Karpas-422 (cell line): ENCODE results near the gene SLC66A3. TPM values are rescaled to one million over a fixed set of nuclear protein-coding genes. Genes with fewer than 3 reads are reported as not detected.
"Not testable (repeated sequence)": the region's sequence is repeated elsewhere in the genome, so short reads cannot be mapped to it uniquely, and the experiment has no call there.

ENCODE experiments used
- DNase-seq: peaks from one replicate; pipeline ENCODE4 v3.0.0-alpha.2; 2015
- H2AFZ ChIP-seq: fragments of 200-600 bp; sonication (generic); 2 replicates; pipeline ENCODE4 v1.6.1; 2014; ENCODE audit warnings: antibody characterized with exemption, low read length, mixed read lengths
- H3K27ac ChIP-seq: fragments of 200-600 bp; sonication (generic); 2 replicates; pipeline ENCODE4 v1.5.1; 2014; ENCODE audit warnings: mild to moderate bottlenecking, low read length, moderate library complexity
- H3K27me3 ChIP-seq: fragments of 200-600 bp; sonication (generic); 2 replicates; pipeline ENCODE4 v1.6.1; 2014; ENCODE audit warnings: low read length, mixed read lengths
- H3K36me3 ChIP-seq: fragments of 200-600 bp; sonication (generic); 2 replicates; pipeline ENCODE4 v1.6.1; 2014; ENCODE audit warnings: low read length, mixed read lengths; ENCODE audit not compliant: insufficient read depth
- H3K4me1 ChIP-seq: fragments of 200-600 bp; sonication (generic); 2 replicates; pipeline ENCODE4 v1.6.1; 2014; ENCODE audit warnings: mild to moderate bottlenecking, low read length, mixed read lengths
- H3K4me2 ChIP-seq: fragments of 200-600 bp; sonication (generic); 2 replicates; pipeline ENCODE4 v1.6.1; 2014; ENCODE audit warnings: low read length, low read depth, mild to moderate bottlenecking; ENCODE audit not compliant: poor library complexity, severe bottlenecking
- H3K4me3 ChIP-seq: fragments of 200-600 bp; sonication (generic); 2 replicates; pipeline ENCODE4 v1.5.1; 2014; ENCODE audit warnings: mild to moderate bottlenecking, antibody characterized with exemption, low read length, mixed read lengths
- H3K79me2 ChIP-seq: fragments of 200-600 bp; sonication (generic); 2 replicates; pipeline ENCODE4 v1.6.1; 2014; ENCODE audit warnings: mild to moderate bottlenecking, low read length, mixed read lengths
- H3K9ac ChIP-seq: fragments of 200-600 bp; sonication (generic); 2 replicates; pipeline ENCODE4 v1.6.0; 2014; ENCODE audit warnings: low read length
- H3K9me2 ChIP-seq: fragments of 200-600 bp; sonication (generic), shearing (Covaris generic); replicated peaks from 2 replicates; pipeline ENCODE4 v1.6.0; 2014; ENCODE audit warnings: mild to moderate bottlenecking, low read length, moderate library complexity; ENCODE audit not compliant: insufficient read depth
- H3K9me3 ChIP-seq: fragments of 300-700, 200-600 bp; sonication (generic); 2 replicates; pipeline ENCODE4 v1.6.1; 2014; ENCODE audit warnings: low read length, mixed read lengths
- H4K20me1 ChIP-seq: fragments of 200-600 bp; sonication (generic); 2 replicates; pipeline ENCODE4 v1.6.1; 2014; ENCODE audit warnings: mild to moderate bottlenecking, antibody characterized with exemption, low read length, low read depth; ENCODE audit not compliant: insufficient read depth
- total RNA-seq: library from RNA; depleted of rRNA; stranded (reverse); fragments of >200 nt; shearing (Covaris generic); gene quantifications from 2 replicates; pipeline ENCODE4 v1.2.3, GENCODE V29; 2014; ENCODE audit warnings: low replicate concordance

SLC66A3 gene
- total RNA-seq, 1 experiment from 2014 or later: 18.2 TPM

GRCh38 chr2:11163439-11164317 lies 8.4 kb downstream of the SLC66A3 start:
- Histone ChIP-seq H3K9me2 (no peaks in the 10 kb centered on the region), H3K4me2 (no peak overlapping the region), H3K9me3 (no peaks in the 10 kb centered on the region), H3K9ac (no peak overlapping the region), H2AFZ (no peak overlapping the region), H3K27ac (no peak overlapping the region), H3K79me2 (no peaks in the 10 kb centered on the region), H4K20me1 (no peaks in the 10 kb centered on the region), H3K4me1 (no peaks in the 10 kb centered on the region), H3K36me3 (no peaks in the 10 kb centered on the region), H3K4me3 (no peak overlapping the region), H3K27me3 (no peaks in the 10 kb centered on the region)
- DNase-seq: no peak

GRCh38 chr2:11165046-11165445 lies 9.8 kb downstream of the SLC66A3 start:
- not testable (repeated sequence) for DNase-seq, H3K4me2 ChIP-seq, H3K4me3 ChIP-seq, H3K36me3 ChIP-seq, H3K27me3 ChIP-seq, H3K4me1 ChIP-seq, H4K20me1 ChIP-seq, H3K9me3 ChIP-seq, H3K27ac ChIP-seq, H2AFZ ChIP-seq, H3K9me2 ChIP-seq, H3K79me2 ChIP-seq, H3K9ac ChIP-seq

- no peak for DNase-seq
- Histone ChIP-seq H3K36me3 (no peaks in the 10 kb centered on the region), H3K27me3 (no peaks in the 10 kb centered on the region), H3K9me2 (no peaks in the 10 kb centered on the region), H3K4me2 (no peak overlapping the region), H3K27ac (no peak overlapping the region), H3K4me1 (no peaks in the 10 kb centered on the region), H4K20me1 (no peaks in the 10 kb centered on the region), H2AFZ (no peak overlapping the region), H3K9ac (no peak overlapping the region), H3K4me3 (no peak overlapping the region), H3K9me3 (no peaks in the 10 kb centered on the region), H3K79me2 (no peaks in the 10 kb centered on the region)
These were observed 11.2 kb downstream of the SLC66A3 start for GRCh38 chr2:11166476-11166875.

GRCh38 chr2:11168488-11168887 lies 13.2 kb downstream of the SLC66A3 start:
- Histone ChIP-seq H4K20me1 (no peaks in the 10 kb centered on the region), H3K27me3 (no peaks in the 10 kb centered on the region), H3K9me3 (no peaks in the 10 kb centered on the region), H3K79me2 (no peaks in the 10 kb centered on the region), H3K4me3 (no peak overlapping the region), H3K9ac (no peak overlapping the region), H3K4me1 (no peaks in the 10 kb centered on the region), H3K36me3 (no peaks in the 10 kb centered on the region), H3K4me2 (no peak overlapping the region), H3K27ac (no peak overlapping the region), H2AFZ (no peak overlapping the region), H3K9me2 (no peaks in the 10 kb centered on the region)
- no peak for DNase-seq

- Histone ChIP-seq H3K9me2 (no peaks in the 10 kb centered on the region), H3K36me3 (no peaks in the 10 kb centered on the region), H3K9me3 (no peaks in the 10 kb centered on the region), H3K27ac (no peak overlapping the region), H3K4me3 (no peak overlapping the region), H3K27me3 (no peaks in the 10 kb centered on the region), H4K20me1 (no peaks in the 10 kb centered on the region), H3K79me2 (no peaks in the 10 kb centered on the region), H3K9ac (no peak overlapping the region), H2AFZ (no peak overlapping the region), H3K4me2 (no peak overlapping the region), H3K4me1 (no peaks in the 10 kb centered on the region)
- DNase-seq: no peak
These were observed 14.1 kb downstream of the SLC66A3 start for GRCh38 chr2:11169333-11169732.

GRCh38 chr2:11174222-11174621 lies 19.0 kb downstream of the SLC66A3 start:
- H2AFZ ChIP-seq: no peak overlapping the region
- H3K9me3 ChIP-seq: no peaks in the 10 kb centered on the region
- no peak overlapping the region for H3K4me2 ChIP-seq
- no peaks in the 10 kb centered on the region for H3K36me3 ChIP-seq
- H3K9me2 ChIP-seq: no peaks in the 10 kb centered on the region
- no peaks in the 10 kb centered on the region for H3K27me3 ChIP-seq
- no peak overlapping the region for H3K9ac ChIP-seq
- H3K4me3 ChIP-seq: no peak overlapping the region
- H4K20me1 ChIP-seq: no peaks in the 10 kb centered on the region
- H3K79me2 ChIP-seq: no peaks in the 10 kb centered on the region
- H3K4me1 ChIP-seq: no peaks in the 10 kb centered on the region
- no peak for DNase-seq
- H3K27ac ChIP-seq: no peak overlapping the region

- peaks cover 3% of the 10 kb centered on the region; the same call in 1 of the 2 replicates for H3K4me1 ChIP-seq
- H4K20me1 ChIP-seq: no peaks in the 10 kb centered on the region
- H3K79me2 ChIP-seq: no peaks in the 10 kb centered on the region
- no peaks in the 10 kb centered on the region for H3K27me3 ChIP-seq
- H3K9ac ChIP-seq: no peak overlapping the region
- no peaks in the 10 kb centered on the region for H3K36me3 ChIP-seq
- no peaks in the 10 kb centered on the region for H3K9me2 ChIP-seq
- H3K27ac ChIP-seq: no peak overlapping the region
- no peak overlapping the region for H3K4me2 ChIP-seq
- DNase-seq: no peak
- no peaks in the 10 kb centered on the region for H3K9me3 ChIP-seq
- H3K4me3 ChIP-seq: no peak overlapping the region
- H2AFZ ChIP-seq: no peak overlapping the region
These were observed 20.1 kb downstream of the SLC66A3 start for GRCh38 chr2:11175293-11175795.

GRCh38 chr2:11177871-11178690 lies 22.8 kb downstream of the SLC66A3 start:
- DNase-seq: no peak
- no peak overlapping the region for H3K4me3 ChIP-seq
- no peak overlapping the region for H2AFZ ChIP-seq
- H3K9ac ChIP-seq: no peak overlapping the region
- no peak overlapping the region for H3K4me2 ChIP-seq
- peaks cover 2% of the 10 kb centered on the region; the same call in 1 of the 2 replicates for H3K36me3 ChIP-seq
- no peaks in the 10 kb centered on the region for H3K9me2 ChIP-seq
- H3K9me3 ChIP-seq: no peaks in the 10 kb centered on the region
- H4K20me1 ChIP-seq: no peaks in the 10 kb centered on the region
- no peaks in the 10 kb centered on the region for H3K79me2 ChIP-seq
- no peak overlapping the region for H3K27ac ChIP-seq
- no peaks in the 10 kb centered on the region for H3K27me3 ChIP-seq
- H3K4me1 ChIP-seq: peaks cover 8% of the 10 kb centered on the region; the same call in 1 of the 2 replicates
